ENCODE data around the gene FNBP1.

Gene FNBP1

GRCh38 chr9:129880654-129881546 lies 162.1 kb downstream of the FNBP1 start:
- no peak for TF ChIP-seq POLR2A (IDR thresholded peaks at IDR 0.05; ENCODE audit: low read depth, low read length)
- FAIRE-seq: no peak
- DNase-seq (ENCODE audit: insufficient read length, low spot score): no peak

GRCh38 chr9:129879991-129880653 lies 162.9 kb downstream of the FNBP1 start:
- no peak for TF ChIP-seq POLR2A (IDR thresholded peaks at IDR 0.05; ENCODE audit: low read depth, low read length)
- DNase-seq (ENCODE audit: insufficient read length, low spot score) (no peak), FAIRE-seq (no peak)

GRCh38 chr9:129879103-129879699 lies 163.8 kb downstream of the FNBP1 start:
- FAIRE-seq (no peak), DNase-seq (ENCODE audit: insufficient read length, low spot score) (no peak)
- TF ChIP-seq POLR2A (IDR thresholded peaks at IDR 0.05; ENCODE audit: low read depth, low read length): no peak

DNA sequence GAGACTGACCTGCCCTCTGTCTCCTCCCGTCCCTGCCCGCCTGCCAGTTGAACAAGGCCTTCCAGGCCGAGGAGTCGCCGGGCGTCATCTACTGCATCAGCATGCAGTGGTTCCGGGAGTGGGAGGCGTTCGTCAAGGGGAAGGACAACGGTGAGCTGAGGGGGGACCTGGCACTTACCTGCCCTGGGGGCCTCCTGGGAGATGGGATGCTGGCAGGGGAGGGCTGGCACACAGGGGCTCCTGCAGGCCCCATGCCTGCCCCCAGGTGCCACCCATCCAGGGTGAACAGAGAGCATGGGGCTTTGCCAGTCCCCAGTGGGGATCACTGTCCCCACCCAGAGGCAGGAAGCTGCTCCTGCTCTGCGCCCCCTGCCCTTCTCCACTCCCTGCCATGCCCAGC lies 164.7 kb downstream of the FNBP1 start:
- FAIRE-seq (no peak), DNase-seq (ENCODE audit: insufficient read length, low spot score) (no peak)
- no peak for TF ChIP-seq POLR2A (IDR thresholded peaks at IDR 0.05; ENCODE audit: low read depth, low read length)

DNA sequence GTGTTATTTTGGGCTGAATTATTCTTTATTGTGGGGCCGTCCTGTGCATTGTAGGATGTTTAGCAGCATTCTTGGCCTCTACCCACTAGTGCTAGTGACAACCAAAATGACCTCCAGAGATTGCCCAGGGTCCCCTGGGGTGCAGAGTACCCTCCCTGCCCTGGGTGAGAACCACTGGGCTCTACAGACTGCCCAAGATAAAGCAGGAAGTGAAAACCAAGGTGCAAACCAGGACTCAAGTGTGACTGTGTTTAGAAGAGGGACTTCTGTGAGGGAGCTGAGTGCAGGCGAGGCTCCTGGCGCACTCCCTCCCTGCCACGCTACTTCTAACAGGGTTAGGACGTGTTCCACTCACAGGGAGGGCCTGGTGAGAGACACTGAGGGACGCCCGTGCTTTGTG lies 166.2 kb downstream of the FNBP1 start:
- DNase-seq (ENCODE audit: insufficient read length, low spot score) (no peak), FAIRE-seq (no peak)
- no peak for TF ChIP-seq POLR2A (IDR thresholded peaks at IDR 0.05; ENCODE audit: low read depth, low read length)

DNA sequence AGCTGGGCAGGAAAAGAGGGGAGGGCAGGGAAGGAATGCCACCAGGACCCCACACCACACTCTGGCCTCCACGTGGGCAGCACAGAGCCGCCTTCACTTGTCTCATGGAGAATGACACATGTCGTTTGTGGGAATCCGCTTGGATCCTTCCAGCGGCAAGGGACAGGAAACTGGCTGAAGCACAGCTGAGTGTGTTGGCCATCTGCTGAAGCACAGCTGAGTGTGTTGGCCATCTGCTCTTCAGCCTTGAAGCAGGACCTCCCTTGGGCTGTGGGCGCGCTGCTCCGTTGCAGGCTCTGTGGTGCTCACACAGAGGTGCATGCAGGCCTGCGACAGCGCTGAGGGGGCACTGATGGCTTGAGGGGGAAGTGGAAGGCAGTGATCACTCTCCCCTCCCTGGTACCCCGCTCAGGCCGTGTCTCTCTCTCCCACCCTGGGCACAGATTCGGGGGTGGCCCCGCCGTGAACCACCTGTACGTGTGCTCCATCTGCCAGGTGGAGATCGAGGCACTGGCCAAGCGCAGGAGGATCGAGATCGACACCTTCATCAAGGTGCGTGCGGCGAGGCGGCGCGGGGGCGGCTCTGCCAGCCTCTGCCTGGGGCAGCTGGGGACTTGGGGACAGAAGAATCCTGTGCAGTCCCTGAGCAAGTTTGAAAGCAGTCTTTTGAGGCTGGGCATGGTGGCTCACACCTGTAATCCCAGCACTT lies 167.1 kb downstream of the FNBP1 start:
- FAIRE-seq (no peak), DNase-seq (ENCODE audit: insufficient read length, low spot score) (no peak)
- TF ChIP-seq POLR2A (IDR thresholded peaks at IDR 0.05; ENCODE audit: low read depth, low read length): no peak

DNA sequence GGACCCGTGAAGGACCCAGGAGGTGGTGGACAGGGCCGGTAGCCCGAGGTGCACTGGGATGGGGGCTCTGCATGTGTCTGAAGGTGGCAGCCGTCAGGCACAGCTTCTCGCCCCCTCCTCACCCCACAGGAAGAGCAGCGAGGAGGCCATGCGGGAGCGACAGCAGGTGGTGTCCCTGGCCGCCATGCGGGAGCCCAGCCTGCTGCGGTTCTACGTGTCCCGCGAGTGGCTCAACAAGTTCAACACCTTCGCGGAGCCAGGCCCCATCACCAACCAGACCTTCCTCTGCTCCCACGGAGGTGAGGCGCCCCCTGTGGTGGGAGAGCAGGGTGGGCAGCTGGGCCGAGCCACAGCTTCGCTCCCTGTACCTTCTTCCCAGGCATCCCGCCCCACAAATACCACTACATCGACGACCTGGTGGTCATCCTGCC lies 167.8 kb downstream of the FNBP1 start:
- TF ChIP-seq POLR2A (IDR thresholded peaks at IDR 0.05; ENCODE audit: low read depth, low read length): no peak
- no peak for FAIRE-seq
- DNase-seq (ENCODE audit: insufficient read length, low spot score): no peak

DNA sequence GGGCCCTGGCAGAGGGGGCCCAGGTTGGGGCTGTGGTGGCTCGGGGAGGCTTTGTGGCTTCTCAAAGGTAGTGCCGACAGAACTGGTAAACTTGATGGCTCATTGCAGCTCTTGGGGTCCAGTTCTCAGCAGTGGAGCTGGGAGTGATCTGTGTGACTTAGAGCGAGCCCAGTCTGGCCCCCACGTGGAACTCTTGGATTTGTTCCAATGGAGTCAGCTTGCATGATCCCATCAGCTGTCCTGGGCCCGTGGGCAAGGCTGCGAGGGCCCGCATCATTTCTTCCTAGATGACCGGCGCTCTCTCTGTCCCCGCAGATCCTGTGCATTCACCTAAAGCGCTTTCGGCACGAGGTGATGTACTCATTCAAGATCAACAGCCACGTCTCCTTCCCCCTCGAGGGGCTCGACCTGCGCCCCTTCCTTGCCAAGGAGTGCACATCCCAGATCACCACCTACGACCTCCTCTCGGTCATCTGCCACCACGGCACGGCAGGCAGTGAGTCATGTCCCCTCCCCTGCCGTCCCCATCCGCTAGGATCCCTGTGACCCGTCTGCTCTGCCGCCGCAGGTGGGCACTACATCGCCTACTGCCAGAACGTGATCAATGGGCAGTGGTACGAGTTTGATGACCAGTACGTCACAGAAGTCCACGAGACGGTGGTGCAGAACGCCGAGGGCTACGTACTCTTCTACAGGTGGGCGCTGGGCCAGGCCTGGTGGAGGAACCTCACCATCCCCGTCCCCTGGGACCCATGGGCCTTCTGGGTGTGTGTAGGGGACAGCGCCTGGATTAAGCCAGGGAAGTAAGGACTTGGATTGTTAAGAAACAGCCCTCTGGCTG lies 168.5 kb downstream of the FNBP1 start:
- DNase-seq (ENCODE audit: insufficient read length, low spot score) (no peak), FAIRE-seq (no peak)
- no peak for TF ChIP-seq POLR2A (IDR thresholded peaks at IDR 0.05; ENCODE audit: low read depth, low read length)

DNA sequence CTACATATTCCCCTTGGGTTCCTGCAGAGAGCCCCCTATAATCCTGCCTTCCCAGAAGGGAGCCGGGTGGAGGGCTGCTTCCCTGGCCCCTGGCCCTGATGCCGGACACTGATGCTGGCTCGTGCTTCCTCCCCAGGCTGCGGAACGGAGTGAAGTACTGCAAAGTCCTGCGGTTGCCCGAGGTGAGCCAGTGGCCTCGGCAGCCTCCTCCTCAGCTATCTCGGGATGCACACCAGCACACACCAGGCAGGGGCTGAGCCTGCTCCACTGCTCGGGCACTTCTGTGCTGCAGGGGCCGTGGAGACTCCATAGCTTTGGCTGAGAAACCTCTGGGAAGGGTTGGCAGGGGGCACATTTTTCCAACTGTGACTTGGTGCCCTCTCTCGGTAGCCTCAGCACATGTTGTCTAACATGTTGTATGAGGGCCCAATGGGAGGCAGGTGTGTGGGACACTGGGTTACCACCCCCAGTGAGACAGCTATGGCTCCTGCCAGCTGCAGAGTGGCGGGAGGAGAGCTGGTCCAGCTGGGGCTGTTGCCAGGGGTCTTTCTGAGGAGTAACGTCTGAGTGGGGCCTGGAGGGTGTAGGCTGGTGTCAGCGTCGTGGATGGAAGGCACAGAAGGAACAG lies 169.3 kb downstream of the FNBP1 start:
- TF ChIP-seq POLR2A (IDR thresholded peaks at IDR 0.05; ENCODE audit: low read depth, low read length): no peak
- DNase-seq (ENCODE audit: insufficient read length, low spot score) (no peak), FAIRE-seq (no peak)

GRCh38 chr9:129871046-129871445 lies 171.9 kb downstream of the FNBP1 start:
- DNase-seq (ENCODE audit: insufficient read length, low spot score) (no peak), FAIRE-seq (no peak)
- no peak for TF ChIP-seq POLR2A (IDR thresholded peaks at IDR 0.05; ENCODE audit: low read depth, low read length)

DNA sequence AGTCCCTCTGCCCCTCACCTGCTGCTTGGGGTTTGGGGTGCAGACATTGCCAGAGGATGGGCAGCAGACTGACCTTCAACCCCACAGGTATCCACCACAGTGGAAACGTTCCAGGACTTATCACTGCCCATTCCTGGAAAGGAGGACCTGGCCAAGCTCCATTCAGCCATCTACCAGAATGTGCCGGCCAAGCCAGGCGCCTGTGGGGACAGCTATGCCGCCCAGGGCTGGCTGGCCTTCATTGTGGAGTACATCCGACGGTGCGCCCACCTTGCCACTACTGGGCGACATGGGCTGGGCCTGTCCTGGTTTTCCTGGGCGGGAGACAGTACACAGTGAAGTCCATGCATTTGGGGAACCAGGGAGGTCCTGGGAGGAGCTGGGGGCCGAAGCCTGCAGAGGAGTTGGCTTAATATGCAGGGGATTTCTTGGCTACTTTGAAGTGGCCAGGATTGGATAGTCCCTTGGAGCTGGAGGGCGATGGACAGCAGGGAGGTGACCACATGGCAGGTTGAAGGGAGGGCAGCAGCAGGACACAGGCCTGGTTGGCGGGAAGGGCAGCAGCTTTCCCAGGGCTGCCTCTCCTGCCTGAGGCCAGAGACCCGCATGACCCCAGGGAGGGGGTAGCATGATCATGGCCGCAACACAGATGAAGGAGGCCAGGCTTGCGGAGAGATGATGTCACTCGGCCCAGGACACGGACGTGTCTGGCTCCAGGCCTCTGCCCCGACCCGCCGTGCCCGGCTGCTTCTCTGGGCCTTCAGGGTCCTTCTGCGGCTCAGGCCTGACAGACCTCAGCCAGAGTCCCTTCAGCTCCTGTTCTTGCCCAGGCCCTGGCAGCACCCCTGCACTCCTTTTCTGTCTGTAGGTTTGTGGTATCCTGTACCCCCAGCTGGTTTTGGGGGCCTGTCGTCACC lies 173.1 kb downstream of the FNBP1 start:
- no peak for TF ChIP-seq POLR2A (IDR thresholded peaks at IDR 0.05; ENCODE audit: low read depth, low read length)
- FAIRE-seq (no peak), DNase-seq (ENCODE audit: insufficient read length, low spot score) (no peak)

Measured in H54 (cell line).